ENCODE results near the gene NAA20. TPM values are rescaled to one million over a fixed set of nuclear protein-coding genes. Genes with fewer than 3 reads are reported as not detected.

Gene NAA20
- total RNA-seq, 1 donor from 2014 or later, result 38.1 TPM

- H3K27me3 Mint-ChIP-seq, result peaks cover 6% of the 10 kb centered on the region
- no peak overlapping the region for H3K27ac Mint-ChIP-seq
- no peak for DNase-seq (ENCODE audit: low spot score, unreplicated experiment)
- H3K4me1 Mint-ChIP-seq (ENCODE audit: low read depth), result peaks cover 19% of the 10 kb centered on the region
- H3K4me3 Mint-ChIP-seq (ENCODE audit: low read depth), result no peak overlapping the region
- no peak for TF ChIP-seq CTCF (IDR thresholded peaks at IDR 0.05; ENCODE audit: unreplicated experiment)
- H3K36me3 Mint-ChIP-seq (ENCODE audit: insufficient read depth), result no peaks in the 10 kb centered on the region
- no peaks in the 10 kb centered on the region for H3K9me3 Mint-ChIP-seq (ENCODE audit: low read depth)
Measured at GRCh38 chr20:20076297-20077065, 59.3 kb downstream of the NAA20 start.

GRCh38 chr20:20078041-20078440, 60.9 kb downstream of the NAA20 start:
- H3K4me3 Mint-ChIP-seq (ENCODE audit: low read depth), result no peak overlapping the region
- H3K36me3 Mint-ChIP-seq (ENCODE audit: insufficient read depth), result no peaks in the 10 kb centered on the region
- no peaks in the 10 kb centered on the region for H3K9me3 Mint-ChIP-seq (ENCODE audit: low read depth)
- no peak for TF ChIP-seq CTCF (IDR thresholded peaks at IDR 0.05; ENCODE audit: unreplicated experiment)
- H3K27me3 Mint-ChIP-seq, result peaks cover 4% of the 10 kb centered on the region
- no peak for DNase-seq (ENCODE audit: low spot score, unreplicated experiment)
- peaks cover 19% of the 10 kb centered on the region for H3K4me1 Mint-ChIP-seq (ENCODE audit: low read depth)
- H3K27ac Mint-ChIP-seq, result no peak overlapping the region

GRCh38 chr20:20079102-20079784, 62.1 kb downstream of the NAA20 start:
- no peak for TF ChIP-seq CTCF (IDR thresholded peaks at IDR 0.05; ENCODE audit: unreplicated experiment)
- no peaks in the 10 kb centered on the region for H3K9me3 Mint-ChIP-seq (ENCODE audit: low read depth)
- DNase-seq (ENCODE audit: low spot score, unreplicated experiment), result no peak

More at GRCh38 chr20:20079102-20079784, 62.1 kb downstream of the NAA20 start:
- Mint-ChIP-seq H3K4me1 (ENCODE audit: low read depth) (peaks cover 22% of the 10 kb centered on the region), H3K27ac (no peak overlapping the region), H3K36me3 (ENCODE audit: insufficient read depth) (no peaks in the 10 kb centered on the region), H3K27me3 (peaks cover 2% of the 10 kb centered on the region), H3K4me3 (ENCODE audit: low read depth) (no peak overlapping the region)

Other genes with a start within 250 kb of the NAA20 start
- gene CRNKL1, start 35.1 kb downstream of the NAA20 start, total RNA-seq, result 30.0 and 31.5 TPM in 2 replicates
- 2.2 and 2.6 TPM in 2 replicates for gene CFAP61, start 35.2 kb downstream of the NAA20 start, total RNA-seq